Heart left ventricle (tissue), 13 donors: ENCODE data around the gene ARHGAP26.

Experiments
- CTCF ChIP-seq, 12 donors: fragments of 200-600 bp; sonication (generic) in 4 of 12; IDR thresholded peaks; one replicate each; pipeline versions ENCODE4 v1.5.0 to v1.8.0; 2018 to 2022; ENCODE audit warnings: antibody characterized with exemption in 12 of 12, mild to moderate bottlenecking in 5 of 12
- POLR2A ChIP-seq, 2 donors: fragments of 450-650 bp; IDR thresholded peaks; one replicate each; pipeline ENCODE4 v1.6.1; 2017; ENCODE audit warnings: antibody characterized with exemption in 2 of 2, mild to moderate bottlenecking in 2 of 2, moderate library complexity in 2 of 2
- donor health status: ischemic (EF 13 %, LVEDD 7.1; RV severe dilation, severe dysfunction).
- donor health status: DM: no; HTN: yes; CAD: no.
- donor health status: DM: no; HTN: no; CAD: no.
- donor health status: ischemic (EF 25% LVEDD 6.9; RV normal size, moderate dysfunction).
- donor health status: ischemic (EF 25% LVEDD 5.7; RV mildly dilated, moderate dysfunction).
- donor health status: ischemic (EF 35%, LVEDD 5.7; RV mildly dilated, moderate dysfunction).
- donor health status: nonischemic (EF 11% LVEDD 7.7; RV severe dilation, severe dysfunction).
- donor health status: DM: yes; HTN: yes; CAD: no.
- donor health status: PGD.
- donor health status: ischemic (EF 29% LVEDD 5.4; RV normal size, mild dysfunction).
- donor health status: nonischemic (EF 23%, LVEDD 6.1; RV moderate dilation, normal function).

- no peak for TF ChIP-seq CTCF (IDR thresholded peaks at IDR 0.05)
- no peak for TF ChIP-seq POLR2A (IDR thresholded peaks at IDR 0.05)
These were observed 316.9 kb downstream of the ARHGAP26 start for GRCh38 chr5:143086908-143087637.
